OCI-M2 (cell line): Measurements from ENCODE around the gene RPP40.
"Not testable (repeated sequence)": the region's sequence is repeated elsewhere in the genome, so short reads cannot be mapped to it uniquely, and the experiment has no call there.

Experiments
- DNase-seq: peaks from one replicate; lab custom pipeline; 2025; ENCODE audit not compliant: unreplicated experiment; lab: John Stamatoyannopoulos, UW

The RPP40 gene

GRCh38 chr6:5020142-5020541 lies 16.3 kb upstream of the RPP40 start:
- no peak for DNase-seq

GRCh38 chr6:5014072-5014561 lies 10.3 kb upstream of the RPP40 start:
- DNase-seq = no peak

DNA sequence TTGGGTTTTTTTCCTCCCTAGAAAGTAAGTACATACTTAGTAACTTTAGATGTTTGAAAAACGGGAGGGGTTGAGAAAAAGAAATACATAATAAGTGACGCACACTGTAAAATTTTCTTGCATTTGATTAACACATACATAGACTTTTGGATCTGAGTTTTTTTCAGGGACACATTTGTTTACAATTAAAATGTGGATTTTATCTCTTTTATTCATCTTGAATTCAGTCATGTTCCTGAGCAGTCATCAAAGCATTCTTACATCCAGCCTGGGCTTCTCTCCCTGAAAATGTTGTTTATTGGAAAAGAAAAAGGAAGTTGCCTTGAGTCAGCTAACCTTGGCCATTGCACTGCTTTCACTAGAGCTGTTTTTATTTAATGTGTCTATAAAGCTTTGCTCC lies 8.7 kb upstream of the RPP40 start:
- DNase-seq = no peak

- no peak for DNase-seq
These were observed 7.5 kb upstream of the RPP40 start for GRCh38 chr6:5011346-5011745.

GRCh38 chr6:5007531-5007930 lies 3.7 kb upstream of the RPP40 start:
- DNase-seq = no peak

DNA sequence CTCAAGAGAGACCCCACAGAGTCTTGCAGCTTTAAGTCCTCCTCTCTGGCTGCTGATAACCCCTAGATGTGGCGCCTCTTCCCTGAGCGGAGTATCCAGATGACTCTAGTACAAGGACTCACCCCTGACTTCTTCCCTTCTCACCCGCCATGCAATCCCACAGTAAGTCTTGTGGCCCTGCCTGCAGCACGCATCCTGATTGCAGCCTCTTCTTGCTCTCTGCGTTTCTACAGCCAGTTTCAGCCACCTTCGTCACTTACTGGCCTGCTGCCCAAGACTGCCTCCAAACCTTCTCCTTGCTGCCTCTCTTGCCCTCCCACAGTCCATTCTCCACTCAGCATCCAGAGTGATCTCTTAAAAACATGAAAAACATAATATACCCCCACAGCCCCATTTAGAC lies 2.4 kb upstream of the RPP40 start:
- DNase-seq = no peak

- DNase-seq = not testable (repeated sequence)
These were observed 1.2 kb upstream of the RPP40 start for GRCh38 chr6:5005038-5005433.

DNA sequence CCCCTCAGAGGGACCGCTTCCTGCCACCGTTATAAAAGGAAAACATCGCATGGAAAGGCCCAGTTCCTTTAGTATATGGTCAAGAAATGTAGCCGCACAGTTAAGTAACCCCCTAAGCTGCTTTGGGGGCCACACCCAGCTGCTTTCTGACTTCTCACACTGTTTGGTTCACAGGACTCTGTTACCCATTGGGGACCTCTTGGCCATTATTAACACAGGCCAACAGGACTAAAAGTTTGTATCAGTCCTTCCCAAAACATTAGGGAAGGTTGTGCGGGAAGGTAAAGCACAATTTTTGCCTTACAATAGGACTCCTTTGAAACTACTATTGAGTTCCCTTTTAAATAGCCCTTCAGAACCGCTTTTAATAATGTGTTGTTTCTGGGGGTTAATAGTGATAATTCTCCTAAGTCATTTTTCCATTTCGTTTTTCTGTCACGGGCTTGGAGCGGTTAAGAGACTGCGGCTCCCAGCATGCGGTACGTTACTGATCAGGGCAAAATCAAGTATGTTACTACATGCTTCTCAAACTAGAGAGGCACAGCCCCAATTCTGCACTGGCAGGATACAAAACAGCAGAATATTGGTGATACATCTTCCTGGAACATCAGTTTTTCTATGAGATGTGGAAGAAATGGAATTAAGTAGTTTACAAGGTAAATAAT lies 668 bp upstream of the RPP40 start:
- DNase-seq = no peak

- DNase-seq = no peak
These were observed 4.3 kb downstream of the RPP40 start for GRCh38 chr6:4999586-4999985.

DNA sequence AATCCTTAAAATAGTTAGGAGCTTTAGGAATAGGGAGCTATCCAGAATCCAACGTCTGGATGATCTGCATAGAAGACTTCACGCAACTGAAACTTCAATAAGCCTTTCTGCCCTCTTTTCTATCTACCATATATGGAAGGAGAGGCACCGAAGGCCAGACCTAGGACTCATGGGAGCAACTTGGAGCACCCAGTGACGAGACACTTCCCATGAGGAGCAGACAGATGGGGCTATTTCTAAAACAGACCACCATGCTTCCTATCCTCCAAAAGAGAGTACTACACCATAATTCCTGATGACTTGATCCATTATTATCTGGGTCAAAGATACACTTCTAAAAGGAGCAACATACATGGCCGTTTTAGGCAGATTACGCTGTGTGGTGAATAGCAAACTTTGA lies 6.0 kb downstream of the RPP40 start:
- DNase-seq = no peak

DNA sequence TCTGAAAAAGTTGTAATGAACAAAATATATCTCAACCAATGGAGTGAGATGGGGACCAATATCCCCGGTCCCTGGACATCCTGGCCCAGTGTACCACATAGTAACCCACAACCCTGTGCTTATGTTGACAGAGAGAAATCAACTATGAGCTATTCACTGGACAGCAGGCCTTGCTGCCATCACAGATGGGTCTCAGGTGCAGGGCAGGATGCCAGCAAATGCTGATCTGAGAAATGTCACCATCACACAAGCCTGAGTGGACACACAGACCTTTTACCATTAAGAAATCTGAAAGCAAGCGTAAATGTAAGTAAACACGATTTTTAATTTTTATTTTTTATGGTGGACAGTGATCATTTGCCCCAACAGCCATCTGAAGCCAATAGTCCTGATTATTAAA lies 9.1 kb downstream of the RPP40 start:
- no peak for DNase-seq

DNA sequence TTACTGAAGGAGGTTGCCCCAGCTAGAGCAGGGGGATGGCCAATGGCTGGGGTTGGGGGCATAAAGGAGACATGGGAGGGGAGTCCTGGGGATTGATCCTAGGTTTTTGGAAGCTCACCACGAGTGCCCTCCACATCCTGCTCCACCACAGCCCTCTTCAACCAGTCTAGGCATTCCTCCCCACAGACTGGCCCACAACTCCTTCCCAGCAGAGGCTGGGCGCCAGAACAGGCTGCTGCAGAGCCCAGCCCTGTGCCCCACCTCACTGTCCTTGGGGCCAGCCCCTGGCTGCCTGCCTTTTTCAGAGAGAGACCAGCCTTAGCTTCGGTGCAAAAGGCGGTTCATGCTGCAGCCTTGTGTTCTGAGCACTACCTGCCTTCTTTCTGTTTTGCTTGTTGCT lies 16.4 kb downstream of the RPP40 start:
- DNase-seq = no peak

DNA sequence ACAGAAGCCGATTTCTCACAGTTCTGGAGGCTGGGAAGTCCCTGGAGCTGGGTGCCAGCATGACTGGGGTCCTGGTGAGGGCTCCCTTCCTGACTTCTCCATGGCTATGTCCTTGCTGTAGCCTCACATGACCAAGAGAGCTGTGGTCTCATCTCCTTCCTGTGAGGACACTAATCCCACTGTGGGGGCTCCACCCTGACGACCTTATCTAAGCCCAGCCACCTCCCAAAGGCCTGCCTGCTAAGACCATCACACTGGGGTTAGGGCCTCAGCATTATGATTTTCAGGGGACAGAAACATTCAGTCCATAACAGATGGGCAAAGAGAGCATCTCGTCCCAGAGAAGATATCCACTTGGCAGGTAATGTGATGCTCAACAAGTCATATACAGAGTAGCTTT lies 16.8 kb downstream of the RPP40 start:
- DNase-seq = no peak

DNA sequence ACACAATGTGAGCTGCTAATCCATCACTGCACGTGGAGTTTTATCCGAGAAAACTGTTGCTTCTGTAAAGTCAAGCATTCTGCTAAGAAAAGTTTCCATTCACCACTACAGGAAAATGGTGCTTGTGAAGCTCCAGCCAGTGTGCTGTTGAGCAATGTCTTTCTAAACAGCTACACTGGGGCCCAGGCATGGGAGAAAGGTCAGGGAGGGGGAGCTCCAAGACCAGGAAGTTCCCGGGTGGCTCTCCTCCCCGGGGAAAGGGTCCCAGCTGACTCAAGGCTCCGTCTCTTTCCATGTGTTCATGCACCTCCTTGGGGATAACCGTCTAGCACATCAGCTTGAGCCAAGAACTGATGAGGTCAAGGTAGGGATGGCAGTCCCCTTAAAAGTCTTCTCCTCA lies 20.5 kb downstream of the RPP40 start:
- DNase-seq = no peak

GRCh38 chr6:4981761-4982160 lies 22.1 kb downstream of the RPP40 start:
- DNase-seq = no peak

GRCh38 chr6:4979426-4979825 lies 24.4 kb downstream of the RPP40 start:
- no peak for DNase-seq

GRCh38 chr6:4977468-4977867 lies 26.4 kb downstream of the RPP40 start:
- DNase-seq = no peak

- DNase-seq = no peak
These were observed 28.3 kb downstream of the RPP40 start for GRCh38 chr6:4975506-4975905.

GRCh38 chr6:4974962-4975361 lies 28.9 kb downstream of the RPP40 start:
- no peak for DNase-seq

DNA sequence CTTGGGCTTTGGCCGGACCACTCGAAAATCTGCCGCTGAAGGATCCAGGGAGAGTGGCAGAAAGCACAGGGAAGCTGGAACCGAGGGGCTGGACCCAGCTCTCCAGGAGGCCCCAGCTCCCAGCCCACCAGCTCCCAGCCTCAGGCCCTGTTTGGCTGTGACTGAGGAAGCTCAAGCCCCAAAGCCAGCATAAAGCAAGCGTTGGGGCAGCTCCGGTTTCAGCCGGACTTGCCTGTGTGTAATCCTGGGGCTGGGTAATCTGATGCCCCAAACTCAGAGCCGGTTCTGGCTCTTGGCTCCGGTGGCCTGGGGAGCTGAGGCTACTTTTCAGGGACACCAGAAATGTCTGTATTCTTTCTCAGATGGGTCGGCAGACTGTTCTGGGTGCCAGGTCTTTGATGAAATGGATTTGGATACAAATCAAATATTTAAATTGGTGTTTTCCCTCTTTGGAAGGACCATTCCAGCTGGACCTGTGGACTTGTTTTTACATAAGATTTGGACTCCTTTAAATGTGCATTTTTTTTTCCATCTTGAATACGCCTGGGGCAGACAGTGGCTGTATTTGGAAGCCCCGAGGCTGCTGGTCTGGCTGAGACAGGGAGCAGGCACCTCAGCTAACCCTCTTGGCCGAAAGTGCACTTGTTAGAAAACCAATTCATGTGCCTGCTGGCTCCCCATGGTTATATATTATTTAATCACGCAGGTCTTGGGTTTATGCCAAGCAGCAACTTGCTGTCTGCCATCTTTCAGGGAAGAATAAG lies 29.7 kb downstream of the RPP40 start:
- DNase-seq = no peak

GRCh38 chr6:4973415-4973814 lies 30.4 kb downstream of the RPP40 start:
- no peak for DNase-seq

GRCh38 chr6:4972438-4972837 lies 31.4 kb downstream of the RPP40 start:
- no peak for DNase-seq

- no peak for DNase-seq
These were observed 32.0 kb downstream of the RPP40 start for GRCh38 chr6:4971851-4972250.
